Activated naive CD8-positive, alpha-beta T cell treated with anti-CD3 and anti-CD28 coated beads, Interleukin-2, amount 50 U/mL, for 24 hours (primary cell): ENCODE results near the gene SMIM24.
"Not testable (repeated sequence)": the region's sequence is repeated elsewhere in the genome, so short reads cannot be mapped to it uniquely, and the experiment has no call there.

Source experiments
- ATAC-seq: fragments of 150-1000 bp; cut with Tn5 transposase; one replicate; pipeline ENCODE4 v1.10.0; 2021
- DNase-seq: peaks from one replicate; pipeline ENCODE4 v3.0.0; 2021
- H3K27ac Mint-ChIP-seq: one replicate; pipeline ENCODE4 v1.8.0; 2021; ENCODE audit warnings: mild to moderate bottlenecking, mixed read lengths
- H3K27me3 Mint-ChIP-seq: one replicate; pipeline ENCODE4 v1.8.0; 2021; ENCODE audit warnings: mixed read lengths
- H3K36me3 Mint-ChIP-seq: one replicate; pipeline ENCODE4 v1.8.0; 2021; ENCODE audit warnings: low read depth, mixed read lengths
- H3K4me1 Mint-ChIP-seq: one replicate; pipeline ENCODE4 v1.8.0; 2021; ENCODE audit warnings: mixed read lengths
- H3K4me3 Mint-ChIP-seq: one replicate; pipeline ENCODE4 v1.8.0; 2021; ENCODE audit warnings: mild to moderate bottlenecking, moderate library complexity, mixed read lengths
- H3K9me3 Mint-ChIP-seq: one replicate; pipeline ENCODE4 v1.8.0; 2021; ENCODE audit warnings: mixed read lengths

SMIM24 gene

GRCh38 chr19:3508121-3508661 is 27.9 kb upstream of the SMIM24 start:
- H3K36me3 Mint-ChIP-seq: not testable (repeated sequence)

GRCh38 chr19:3507371-3508120 is 27.2 kb upstream of the SMIM24 start:
- H3K36me3 Mint-ChIP-seq: peaks cover 7% of the 10 kb centered on the region
- H3K27me3 Mint-ChIP-seq: no peaks in the 10 kb centered on the region
- peaks cover 58% of the 10 kb centered on the region for H3K4me1 Mint-ChIP-seq
- peak overlapping the region; percentile 77 for H3K27ac Mint-ChIP-seq
- DNase-seq (peak; percentile 25), ATAC-seq (no peak)
- H3K9me3 Mint-ChIP-seq: no peaks in the 10 kb centered on the region
- H3K4me3 Mint-ChIP-seq: peak overlapping the region; percentile 89

More at GRCh38 chr19:3508121-3508661, 27.9 kb upstream of the SMIM24 start:
- Mint-ChIP-seq H3K4me3 (peak overlapping the region; percentile 50), H3K27ac (peak overlapping the region; percentile 46), H3K4me1 (peaks cover 58% of the 10 kb centered on the region)
- DNase-seq, H3K27me3 Mint-ChIP-seq, ATAC-seq, H3K9me3 Mint-ChIP-seq: not testable (repeated sequence)

GRCh38 chr19:3506384-3507340 is 26.3 kb upstream of the SMIM24 start:
- ATAC-seq: no peak
- H3K27me3 Mint-ChIP-seq: no peaks in the 10 kb centered on the region
- peak overlapping the region; percentile 77 for H3K27ac Mint-ChIP-seq

GRCh38 chr19:3505598-3506383 is 25.5 kb upstream of the SMIM24 start, which contains the start of gene FZR1:
Gene FZR1 (plus strand): TSS chr19:3506311. CDS start chr19:3522990, 16,679 bp downstream.
- H3K27ac Mint-ChIP-seq: peak within 1 kb of the TSS; percentile 93
- peaks cover 52% of the 10 kb centered on the region for H3K4me1 Mint-ChIP-seq
- no peaks in the 10 kb centered on the region for H3K9me3 Mint-ChIP-seq
- peaks cover 8% of the 10 kb centered on the region for H3K36me3 Mint-ChIP-seq
- peak; percentile 100 for DNase-seq
- H3K4me3 Mint-ChIP-seq: peak within 1 kb of the TSS; percentile 89
- ATAC-seq: peak; percentile 83
- H3K27me3 Mint-ChIP-seq: no peaks in the 10 kb centered on the region

More at GRCh38 chr19:3506384-3507340, 26.3 kb upstream of the SMIM24 start:
- H3K9me3 Mint-ChIP-seq: no peaks in the 10 kb centered on the region
- peaks cover 7% of the 10 kb centered on the region for H3K36me3 Mint-ChIP-seq
- H3K4me1 Mint-ChIP-seq: peaks cover 51% of the 10 kb centered on the region
- peak overlapping the region; percentile 89 for H3K4me3 Mint-ChIP-seq
- DNase-seq: peak; percentile 35

GRCh38 chr19:3504735-3505134 is 24.4 kb upstream of the SMIM24 start:
- peak overlapping the region; percentile 88 for H3K4me3 Mint-ChIP-seq
- no peak overlapping the region for H3K27ac Mint-ChIP-seq
- peaks cover 50% of the 10 kb centered on the region for H3K4me1 Mint-ChIP-seq
- no peaks in the 10 kb centered on the region for H3K9me3 Mint-ChIP-seq
- ATAC-seq (no peak), DNase-seq (no peak)
- peaks cover 1% of the 10 kb centered on the region for H3K27me3 Mint-ChIP-seq
- H3K36me3 Mint-ChIP-seq: peaks cover 12% of the 10 kb centered on the region

- no peaks in the 10 kb centered on the region for H3K9me3 Mint-ChIP-seq
- peaks cover 8% of the 10 kb centered on the region for H3K36me3 Mint-ChIP-seq
- H3K4me1 Mint-ChIP-seq: peaks cover 47% of the 10 kb centered on the region
- no peak overlapping the region for H3K27ac Mint-ChIP-seq
- H3K27me3 Mint-ChIP-seq: peaks cover 1% of the 10 kb centered on the region
- no peak for ATAC-seq
- H3K4me3 Mint-ChIP-seq: no peak overlapping the region
- DNase-seq: no peak
Measured at GRCh38 chr19:3503036-3503572, 22.8 kb upstream of the SMIM24 start.

GRCh38 chr19:3501780-3502179 is 21.5 kb upstream of the SMIM24 start:
- H3K36me3 Mint-ChIP-seq: peaks cover 11% of the 10 kb centered on the region
- no peak overlapping the region for H3K27ac Mint-ChIP-seq
- ATAC-seq: no peak
- H3K9me3 Mint-ChIP-seq: no peaks in the 10 kb centered on the region
- no peak for DNase-seq
- H3K4me3 Mint-ChIP-seq: no peak overlapping the region
- H3K4me1 Mint-ChIP-seq: peaks cover 39% of the 10 kb centered on the region
- H3K27me3 Mint-ChIP-seq: peaks cover 1% of the 10 kb centered on the region

- H3K9me3 Mint-ChIP-seq: no peaks in the 10 kb centered on the region
- peaks cover 1% of the 10 kb centered on the region for H3K27me3 Mint-ChIP-seq
- H3K36me3 Mint-ChIP-seq: peaks cover 16% of the 10 kb centered on the region
- H3K4me3 Mint-ChIP-seq: peak within 1 kb of the TSS; percentile 91
- H3K4me1 Mint-ChIP-seq: peaks cover 34% of the 10 kb centered on the region
- ATAC-seq (peak; percentile 83), DNase-seq (peak; percentile 97)
- peak within 1 kb of the TSS; percentile 98 for H3K27ac Mint-ChIP-seq
Measured at GRCh38 chr19:3500429-3501101, 20.2 kb upstream of the SMIM24 start, which contains the start of gene DOHH. Gene DOHH (minus strand): TSS chr19:3500674. CDS start chr19:3496814, 3,860 bp downstream.

- Mint-ChIP-seq H3K4me3 (peak overlapping the region; percentile 91), H3K4me1 (peaks cover 29% of the 10 kb centered on the region), H3K9me3 (no peaks in the 10 kb centered on the region), H3K36me3 (peaks cover 20% of the 10 kb centered on the region), H3K27me3 (peaks cover 1% of the 10 kb centered on the region), H3K27ac (peak overlapping the region; percentile 98)
- DNase-seq: no peak
- peak; percentile 7 for ATAC-seq
Measured at GRCh38 chr19:3499738-3500428, 19.6 kb upstream of the SMIM24 start.

GRCh38 chr19:3497757-3498520 is 17.6 kb upstream of the SMIM24 start:
- Mint-ChIP-seq H3K4me3 (no peak overlapping the region), H3K27ac (no peak overlapping the region), H3K27me3 (peaks cover 1% of the 10 kb centered on the region), H3K9me3 (no peaks in the 10 kb centered on the region), H3K4me1 (peaks cover 31% of the 10 kb centered on the region), H3K36me3 (peaks cover 24% of the 10 kb centered on the region)
- ATAC-seq (no peak), DNase-seq (no peak)

- no peak for DNase-seq
- no peak overlapping the region for H3K27ac Mint-ChIP-seq
- no peak overlapping the region for H3K4me3 Mint-ChIP-seq
- H3K36me3 Mint-ChIP-seq: peaks cover 27% of the 10 kb centered on the region
- ATAC-seq: no peak
- H3K9me3 Mint-ChIP-seq: no peaks in the 10 kb centered on the region
- peaks cover 1% of the 10 kb centered on the region for H3K27me3 Mint-ChIP-seq
- peaks cover 31% of the 10 kb centered on the region for H3K4me1 Mint-ChIP-seq
Measured at GRCh38 chr19:3496392-3497273, 16.3 kb upstream of the SMIM24 start.
